Epithelial cell of proximal tubule (primary cell): Measurements from ENCODE around the gene HIP1R. TPM values are rescaled to one million over a fixed set of nuclear protein-coding genes. Genes with fewer than 3 reads are reported as not detected.

Source experiments
- DNase-seq: peaks from one replicate; pipeline ENCODE4 v3.0.0-alpha.2; 2011; ENCODE audit warnings: low read depth
- H3K4me3 ChIP-seq: 2 replicates; pipeline ENCODE4 v1.5.1; 2011; ENCODE audit warnings: low read depth, mild to moderate bottlenecking, low read length
- CTCF ChIP-seq: conservative IDR thresholded peaks from 2 replicates; pipeline ENCODE4 v1.5.1; 2012; ENCODE audit warnings: low read depth, mild to moderate bottlenecking, low read length
- total RNA-seq: library from RNA; depleted of rRNA; stranded (reverse); fragments of >200 nt; gene quantifications from 2 replicates; pipeline ENCODE4 v1.2.3, GENCODE V29; 2015

The HIP1R gene
- total RNA-seq, 1 donor from 2014 or later: 91.0 TPM

DNA sequence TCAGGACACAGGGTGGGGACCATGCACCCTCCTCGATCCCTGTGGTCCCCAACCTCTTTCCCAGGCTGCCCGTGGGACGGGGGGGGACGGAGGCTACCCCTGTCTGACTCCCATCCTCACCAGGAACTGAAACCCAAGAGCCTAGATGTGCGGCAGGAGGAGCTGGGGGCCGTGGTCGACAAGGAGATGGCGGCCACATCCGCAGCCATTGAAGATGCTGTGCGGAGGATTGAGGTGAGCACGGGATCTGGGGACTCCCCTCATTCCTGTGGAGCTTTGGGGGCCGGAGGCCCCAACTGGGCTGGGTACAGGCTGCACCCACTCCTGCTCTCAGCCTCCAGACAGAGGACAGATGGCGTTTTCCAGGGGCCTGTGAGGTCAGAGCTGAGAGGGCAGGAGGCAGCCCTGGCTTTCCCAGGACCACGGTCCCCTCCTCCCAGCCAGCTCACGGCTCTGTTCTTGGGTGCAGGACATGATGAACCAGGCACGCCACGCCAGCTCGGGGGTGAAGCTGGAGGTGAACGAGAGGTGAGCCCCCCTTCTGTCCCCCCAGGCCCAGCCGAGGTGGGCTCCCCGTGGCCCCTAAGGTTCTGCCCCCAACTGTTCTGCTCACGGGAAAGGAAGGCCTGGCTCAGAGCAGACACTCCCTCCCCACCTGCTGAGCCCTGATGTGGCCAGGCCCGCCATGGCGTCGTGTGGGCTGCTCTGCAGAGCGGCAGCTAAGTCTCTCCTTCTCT, 24.2 kb downstream of the HIP1R start:
- no peak for DNase-seq
- no peak overlapping the region for H3K4me3 ChIP-seq
- no peak for TF ChIP-seq CTCF

DNA sequence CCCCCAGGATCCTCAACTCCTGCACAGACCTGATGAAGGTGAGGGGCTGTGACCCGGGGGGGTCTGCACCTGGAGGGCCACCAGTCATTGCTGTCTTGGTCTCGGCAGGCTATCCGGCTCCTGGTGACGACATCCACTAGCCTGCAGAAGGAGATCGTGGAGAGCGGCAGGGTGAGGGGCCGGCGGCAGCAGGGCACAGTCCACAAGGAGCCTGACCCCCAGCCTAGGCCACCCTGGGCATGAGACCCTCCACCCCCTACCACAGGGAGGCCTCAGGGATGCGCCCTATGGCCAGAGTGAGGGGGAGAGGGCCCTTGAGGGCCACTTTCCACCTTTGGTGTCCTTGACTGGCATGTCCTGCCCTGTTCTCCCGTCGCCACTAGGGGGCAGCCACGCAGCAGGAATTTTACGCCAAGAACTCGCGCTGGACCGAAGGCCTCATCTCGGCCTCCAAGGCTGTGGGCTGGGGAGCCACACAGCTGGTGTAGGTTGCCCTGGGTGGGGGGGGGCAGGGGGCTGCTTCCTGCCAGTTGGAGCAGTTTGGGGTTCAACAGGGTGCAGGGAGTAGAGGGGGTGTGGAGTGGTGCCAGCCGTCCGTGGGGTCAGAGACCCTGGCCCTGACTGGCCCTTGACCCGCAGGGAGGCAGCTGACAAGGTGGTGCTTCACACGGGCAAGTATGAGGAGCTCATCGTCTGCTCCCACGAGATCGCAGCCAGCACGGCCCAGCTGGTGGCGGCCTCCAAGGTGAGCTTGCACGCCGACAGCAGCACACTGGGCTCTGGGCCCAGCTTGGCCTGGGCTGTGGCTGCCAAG, 25.0 kb downstream of the HIP1R start:
- no peak for DNase-seq
- no peak overlapping the region for H3K4me3 ChIP-seq
- peak; percentile 83 for TF ChIP-seq CTCF

DNA sequence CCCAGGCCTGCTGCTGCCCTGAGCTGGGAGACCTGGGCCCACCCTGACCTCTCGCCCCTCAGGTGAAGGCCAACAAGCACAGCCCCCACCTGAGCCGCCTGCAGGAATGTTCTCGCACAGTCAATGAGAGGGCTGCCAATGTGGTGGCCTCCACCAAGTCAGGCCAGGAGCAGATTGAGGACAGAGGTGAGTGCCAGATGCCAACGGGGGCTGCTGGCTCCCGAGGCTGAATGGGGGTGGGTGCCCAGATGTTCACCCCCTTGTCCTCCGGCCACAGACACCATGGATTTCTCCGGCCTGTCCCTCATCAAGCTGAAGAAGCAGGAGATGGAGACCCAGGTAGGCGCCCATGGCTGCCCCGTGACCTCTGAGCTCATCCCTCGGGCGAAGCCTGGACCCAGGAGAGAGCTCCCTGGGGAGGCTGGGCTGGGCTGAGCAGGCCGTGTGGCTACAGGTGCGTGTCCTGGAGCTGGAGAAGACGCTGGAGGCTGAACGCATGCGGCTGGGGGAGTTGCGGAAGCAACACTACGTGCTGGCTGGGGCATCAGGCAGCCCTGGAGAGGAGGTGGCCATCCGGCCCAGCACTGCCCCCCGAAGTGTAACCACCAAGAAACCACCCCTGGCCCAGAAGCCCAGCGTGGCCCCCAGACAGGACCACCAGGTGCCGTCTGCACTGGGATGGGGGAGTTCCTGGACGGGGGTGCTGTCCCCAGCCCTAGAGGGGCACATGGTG, 25.8 kb downstream of the HIP1R start:
- DNase-seq: no peak
- no peak for TF ChIP-seq CTCF
- no peak overlapping the region for H3K4me3 ChIP-seq

DNA sequence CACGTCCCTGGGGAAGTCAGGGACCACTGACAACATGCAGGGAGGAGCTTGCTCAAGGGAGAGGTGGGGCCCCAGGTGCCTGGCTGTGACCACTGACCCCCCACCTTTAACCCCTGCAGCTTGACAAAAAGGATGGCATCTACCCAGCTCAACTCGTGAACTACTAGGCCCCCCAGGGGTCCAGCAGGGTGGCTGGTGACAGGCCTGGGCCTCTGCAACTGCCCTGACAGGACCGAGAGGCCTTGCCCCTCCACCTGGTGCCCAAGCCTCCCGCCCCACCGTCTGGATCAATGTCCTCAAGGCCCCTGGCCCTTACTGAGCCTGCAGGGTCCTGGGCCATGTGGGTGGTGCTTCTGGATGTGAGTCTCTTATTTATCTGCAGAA, 26.3 kb downstream of the HIP1R start:
- no peak overlapping the region for H3K4me3 ChIP-seq
- DNase-seq: no peak
- TF ChIP-seq CTCF: no peak

DNA sequence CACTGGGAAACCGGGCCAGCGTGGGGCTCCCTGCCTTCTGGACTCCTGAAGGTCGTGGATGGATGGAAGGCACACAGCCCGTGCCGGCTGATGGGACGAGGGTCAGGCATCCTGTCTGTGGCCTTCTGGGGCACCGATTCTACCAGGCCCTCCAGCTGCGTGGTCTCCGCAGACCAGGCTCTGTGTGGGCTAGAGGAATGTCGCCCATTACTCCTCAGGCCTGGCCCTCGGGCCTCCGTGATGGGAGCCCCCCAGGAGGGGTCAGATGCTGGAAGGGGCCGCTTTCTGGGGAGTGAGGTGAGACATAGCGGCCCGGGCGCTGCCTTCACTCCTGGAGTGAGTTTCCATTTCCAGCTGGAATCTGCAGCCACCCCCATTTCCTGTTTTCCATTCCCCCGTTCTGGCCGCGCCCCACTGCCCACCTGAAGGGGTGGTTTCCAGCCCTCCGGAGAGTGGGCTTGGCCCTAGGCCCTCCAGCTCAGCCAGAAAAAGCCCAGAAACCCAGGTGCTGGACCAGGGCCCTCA, 26.9 kb downstream of the HIP1R start:
- DNase-seq: no peak
- TF ChIP-seq CTCF: no peak

GRCh38 chr12:122862872-122863701, 27.8 kb downstream of the HIP1R start:
- no peak for DNase-seq
- H3K4me3 ChIP-seq: no peak overlapping the region
- TF ChIP-seq CTCF: no peak

More for the DNA sequence above, 26.9 kb downstream of the HIP1R start:
- H3K4me3 ChIP-seq: no peak overlapping the region
